OCI-LY1 (cell line): ENCODE data around the gene IL23A.

Source experiments
- CTCF ChIP-seq: fragments of 200-600 bp; sonication (generic), shearing (Covaris generic); IDR thresholded peaks from 2 replicates; pipeline ENCODE4 v1.5.1; 2017; ENCODE audit warnings: mild to moderate bottlenecking, antibody characterized with exemption, low read length, moderate library complexity, mixed read lengths
- EZH2 ChIP-seq: fragments of 200-600 bp; sonication (generic), shearing (Covaris generic); IDR thresholded peaks from 2 replicates; pipeline ENCODE4 v1.8.0; 2017; ENCODE audit warnings: borderline replicate concordance, mixed run types, mild to moderate bottlenecking, antibody characterized with exemption, low read length, moderate library complexity, mixed read lengths

- TF ChIP-seq CTCF (no peak), EZH2 (no peak)
These were observed 12.6 kb downstream of the IL23A start for GRCh38 chr12:56351325-56351724.
